IMR-90 (cell line): ENCODE measurements around the gene SMIM21. TPM values are rescaled to one million over a fixed set of nuclear protein-coding genes. Genes with fewer than 3 reads are reported as not detected.

Experiments
- ATAC-seq: fragments of 200-7000 bp; cut with Tn5 transposase; 2 replicates; pipeline ENCODE4 v1.9.1; 2020; ENCODE audit warnings: low read depth, mild to moderate bottlenecking, moderate library complexity
- BruUV-seq: library from RNA; stranded (reverse); fragments of 400-500 nt; replicated peaks from 2 replicates; lab custom pipeline; 2021; lab: Mats Ljungman, UMichigan
- CTCF ChIA-PET: fragments of 300-600 bp; formaldehyde crosslinking; extraction: SDS; loops from one replicate; lab custom pipeline; 2021; ENCODE audit warnings: antibody characterized with exemption; lab: Yijun Ruan, JAX
- POLR2A ChIA-PET: fragments of 300-600 bp; sonication (Branson Sonifier 250); formaldehyde crosslinking; loops from one replicate; lab custom pipeline; 2022; ENCODE audit warnings: antibody characterized with exemption; ENCODE audit not compliant: unreplicated experiment; lab: Charles Lee
- DNase-seq: peaks from one replicate; pipeline ENCODE4 v3.0.0; 2013
- H2AFZ ChIP-seq: replicated peaks from 2 replicates; pipeline ENCODE3; 2013; ENCODE audit warnings: low read length, mild to moderate bottlenecking; ENCODE audit not compliant: poor library complexity
- H2AK5ac ChIP-seq: 2 replicates; pipeline ENCODE4 v1.6.1; 2013; ENCODE audit warnings: low read depth, low read length, inconsistent platforms
- H2AK9ac ChIP-seq: replicated peaks from 2 replicates; pipeline ENCODE3; 2013; ENCODE audit warnings: mild to moderate bottlenecking, low read depth, low read length, moderate library complexity; ENCODE audit not compliant: poor library complexity
- H2BK120ac ChIP-seq: 2 replicates; pipeline ENCODE4 v1.6.1; 2013; ENCODE audit warnings: low read depth, low read length, inconsistent platforms
- H2BK15ac ChIP-seq: 3 replicates; pipeline ENCODE4 v1.6.1; 2013; ENCODE audit warnings: low read depth, low read length, inconsistent platforms
- H2BK20ac ChIP-seq: 2 replicates; pipeline ENCODE4 v1.6.1; 2013; ENCODE audit warnings: low read depth, mild to moderate bottlenecking, inconsistent platforms, low read length, moderate library complexity
- H2BK5ac ChIP-seq: 2 replicates; pipeline ENCODE4 v1.6.1; 2013; ENCODE audit warnings: mild to moderate bottlenecking, low read depth, low read length, inconsistent platforms; ENCODE audit not compliant: poor library complexity, severe bottlenecking
- H3K14ac ChIP-seq: replicated peaks from 2 replicates; pipeline ENCODE4 v1.6.1; 2013; ENCODE audit warnings: low read depth, low read length, inconsistent platforms
- H3K18ac ChIP-seq: 2 replicates; pipeline ENCODE4 v1.6.1; 2013; ENCODE audit warnings: low read depth, low read length, control low read depth
- H3K23ac ChIP-seq: 2 replicates; pipeline ENCODE4 v1.6.1; 2013; ENCODE audit warnings: low read depth, low read length, inconsistent platforms
- H3K27ac ChIP-seq: 2 replicates; pipeline ENCODE4 v1.5.1; 2013; ENCODE audit warnings: mild to moderate bottlenecking, control low read depth, low read length; ENCODE audit not compliant: insufficient read depth
- H3K27me3 ChIP-seq: 2 replicates; pipeline ENCODE4 v1.6.1; 2013; ENCODE audit warnings: low read length; ENCODE audit not compliant: control insufficient read depth, insufficient read depth
- H3K36me3 ChIP-seq: 2 replicates; pipeline ENCODE4 v1.6.1; 2013; ENCODE audit warnings: low read length, mixed read lengths; ENCODE audit not compliant: control insufficient read depth, insufficient read depth
- H3K4ac ChIP-seq: 2 replicates; pipeline ENCODE4 v1.6.1; 2013; ENCODE audit warnings: low read depth, low read length, inconsistent platforms
- H3K4me1 ChIP-seq: 2 replicates; pipeline ENCODE4 v1.6.1; 2013; ENCODE audit warnings: low read length, mixed read lengths; ENCODE audit not compliant: control insufficient read depth, insufficient read depth
- H3K4me2 ChIP-seq: 2 replicates; pipeline ENCODE4 v1.6.1; 2013; ENCODE audit warnings: low read depth, mild to moderate bottlenecking, control low read depth, low read length, moderate library complexity
- H3K4me3 ChIP-seq: 2 replicates; pipeline ENCODE4 v1.5.1; 2013; ENCODE audit warnings: low read depth, mild to moderate bottlenecking, control low read depth, low read length, moderate library complexity; ENCODE audit not compliant: insufficient read depth
- H3K56ac ChIP-seq: 2 replicates; pipeline ENCODE4 v1.6.1; 2013; ENCODE audit warnings: low read length, inconsistent platforms; ENCODE audit not compliant: insufficient read depth; ENCODE audit errors: extremely low read depth
- H3K79me1 ChIP-seq, 2 experiments: 2 replicates each; pipeline ENCODE4 v1.6.1; 2013; ENCODE audit warnings: low read length in 2 of 2, inconsistent platforms in 1 of 2, low read depth in 1 of 2
- H3K9ac ChIP-seq: 2 replicates; pipeline ENCODE4 v1.6.1; 2013; ENCODE audit warnings: low read depth, low read length, control low read depth
- H3K9me1 ChIP-seq: 2 replicates; pipeline ENCODE4 v1.6.1; 2013; ENCODE audit warnings: low read length, inconsistent platforms; ENCODE audit not compliant: insufficient read depth
- H3K9me3 ChIP-seq: 2 replicates; pipeline ENCODE4 v1.6.1; 2013; ENCODE audit warnings: low read length; ENCODE audit not compliant: control insufficient read depth, insufficient read depth
- H4K20me1 ChIP-seq: 2 replicates; pipeline ENCODE4 v1.6.1; 2013; ENCODE audit warnings: low read length, inconsistent platforms; ENCODE audit not compliant: insufficient read depth
- H4K5ac ChIP-seq: 2 replicates; pipeline ENCODE4 v1.6.1; 2013; ENCODE audit warnings: mild to moderate bottlenecking, low read depth, low read length, control low read depth
- H4K8ac ChIP-seq, 2 experiments: 2 replicates each; pipeline ENCODE4 v1.6.1; 2013; ENCODE audit warnings: low read depth in 2 of 2, low read length in 2 of 2, control low read depth in 1 of 2, inconsistent platforms in 1 of 2
- H4K91ac ChIP-seq: 2 replicates; pipeline ENCODE4 v1.6.1; 2013; ENCODE audit warnings: low read depth, low read length, inconsistent platforms; ENCODE audit not compliant: insufficient read depth
- CHD1 ChIP-seq: IDR thresholded peaks from 2 replicates; pipeline ENCODE4 v1.6.1; 2012; ENCODE audit warnings: low read depth, low read length, improper control_type of control experiment
- CTCF ChIP-seq: conservative IDR thresholded peaks from 2 replicates; pipeline ENCODE4 v1.5.1; 2012; ENCODE audit warnings: mild to moderate bottlenecking, low read depth, low read length, improper control_type of control experiment
- WGBS, 2 experiments: methylation state at CpG; one replicate each; pipeline versions ENCODE4 v1.1.5 to v1.1.7; 2013; ENCODE audit warnings: missing lambda C conversion rate in 2 of 2; ENCODE audit not compliant: insufficient read length in 1 of 2; ENCODE audit errors: extremely low coverage in 2 of 2; 5-methylcytosine and 5-hydroxymethylcytosine counted together
- dilution Hi-C: fragments of 300-500 bp; cut with HindIII; formaldehyde crosslinking; loops from one replicate; pipeline ENCODE4 v1.14.3; 2018; ENCODE audit warnings: low sequenced_read_pairs; ENCODE audit not compliant: unreplicated experiment
- in situ Hi-C: fragments of 300-500 bp; cut with MboI; formaldehyde crosslinking; loops from 3 replicates; pipeline ENCODE4 v1.14.3; 2019; ENCODE audit warnings: low sequenced_read_pairs, inconsistent platforms, mixed read lengths
- intact Hi-C: fragments of 100-400 bp; cut with micrococcal nuclease; formaldehyde crosslinking; loops from 2 replicates; pipeline ENCODE4 v1.10.0; 2022
- polyA plus RNA-seq, 3 experiments: library from polyadenylated mRNA; depleted of rRNA; stranded (reverse); fragments of >200 nt; gene quantifications; 2 replicates each; pipeline ENCODE4 v1.2.3, GENCODE V29; 2012; ENCODE audit warnings: low replicate concordance in 1 of 3
- total RNA-seq: library from RNA; depleted of rRNA; stranded (reverse); fragments of >200 nt; gene quantifications from 2 replicates; pipeline ENCODE4 v1.2.3, GENCODE V29; 2012

Gene SMIM21
- total and polyA plus RNA-seq, 2 of the 4 experiments (the other 2 are of a cell fraction): not detected

DNA sequence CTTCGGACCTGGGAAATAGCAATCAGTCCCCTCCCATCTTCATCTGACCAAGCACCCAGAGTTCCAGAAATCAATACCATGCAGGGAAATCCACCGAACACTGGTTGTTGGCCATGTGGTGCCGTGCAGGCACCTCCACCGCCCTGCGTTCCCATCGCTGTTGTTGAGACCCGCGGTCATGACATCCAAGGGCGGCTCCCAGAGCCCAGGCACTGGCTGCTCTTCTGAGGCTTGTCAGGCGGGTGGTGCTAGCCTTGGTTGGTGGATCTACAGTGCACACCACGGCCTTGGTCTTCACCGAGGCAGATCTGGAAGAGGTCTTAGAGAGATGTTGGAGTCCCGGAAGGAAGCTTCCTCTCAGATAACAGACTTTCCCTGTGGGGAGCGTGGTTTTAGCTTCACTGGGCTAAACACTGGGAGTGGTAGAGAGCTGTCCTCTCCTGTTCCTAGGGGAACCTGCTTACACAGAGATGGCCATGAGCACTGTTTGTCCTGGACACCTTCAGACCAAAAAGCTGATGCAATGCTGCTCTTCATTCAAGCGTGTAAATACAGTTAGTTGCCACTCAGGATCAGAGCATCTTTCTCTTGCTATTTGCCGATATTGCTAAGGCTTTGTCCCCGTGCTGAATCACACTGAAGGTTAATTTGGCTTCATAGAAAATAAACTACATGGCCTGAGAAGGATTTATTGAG lies 58.3 kb downstream of the SMIM21 start:
- H3K27ac ChIP-seq: no peak overlapping the region
- dilution Hi-C loops: no loop called here
- BruUV-seq: no TSS peak
- ChIA-PET CTCF (interaction anchor here (0.6 kb wide), 1 partner anchor 296 kb away, joined by 5 read pairs; no protein-coding TSS in a partner anchor), POLR2A (no interaction called here)
- H3K4me2 ChIP-seq: no peak overlapping the region
- DNase-seq: no peak
- H2BK120ac ChIP-seq: no peak overlapping the region
- no peaks in the 10 kb centered on the region for H3K9me1 ChIP-seq
- H3K23ac ChIP-seq: no peak overlapping the region
- no peaks in the 10 kb centered on the region for H3K36me3 ChIP-seq
- TF ChIP-seq CTCF (no peak), CHD1 (no peak)
- H3K4me3 ChIP-seq: no peak overlapping the region
- H2BK20ac ChIP-seq: no peak overlapping the region
- H3K14ac ChIP-seq: no peak overlapping the region
- 0 out of 2 replicates have a peak, but pooled peaks cover 3% of the 10 kb centered on the region for H3K9me3 ChIP-seq
- no peak overlapping the region for H4K91ac ChIP-seq
- H2AK9ac ChIP-seq: no peak overlapping the region
- no peak overlapping the region for H3K9ac ChIP-seq
- no peak overlapping the region for H2BK5ac ChIP-seq
- H3K79me1 ChIP-seq: no peaks in the 10 kb centered on the region
- H4K5ac ChIP-seq: no peak overlapping the region
- H4K8ac ChIP-seq: no peak overlapping the region
- no peak overlapping the region for H2AFZ ChIP-seq
- WGBS, 2 experiments: 100% methylated on average over 1 of the region's 17 CpGs; no CpG with 5 or more reads in 1 of the 2 experiments
- in situ Hi-C loops: no loop called here
- H3K4ac ChIP-seq: no peak overlapping the region
- no peak overlapping the region for H3K56ac ChIP-seq
- intact Hi-C loops: no loop called here
- H2AK5ac ChIP-seq: no peak overlapping the region
- H2BK15ac ChIP-seq: no peak overlapping the region
- no peak for ATAC-seq
- no peak overlapping the region for H3K18ac ChIP-seq
- peaks cover 3% of the 10 kb centered on the region; the same call in 1 of the 2 replicates for H3K27me3 ChIP-seq
- peaks cover 2% of the 10 kb centered on the region; the same call in 1 of the 2 replicates for H3K4me1 ChIP-seq
- no peaks in the 10 kb centered on the region for H4K20me1 ChIP-seq
